SHP77 (cell line): ENCODE data around the gene CCDC9B.

ENCODE experiments used
- DNase-seq, 2 experiments: peaks; one replicate each; lab custom pipeline; 2025; lab: John Stamatoyannopoulos, UW

CCDC9B gene

DNA sequence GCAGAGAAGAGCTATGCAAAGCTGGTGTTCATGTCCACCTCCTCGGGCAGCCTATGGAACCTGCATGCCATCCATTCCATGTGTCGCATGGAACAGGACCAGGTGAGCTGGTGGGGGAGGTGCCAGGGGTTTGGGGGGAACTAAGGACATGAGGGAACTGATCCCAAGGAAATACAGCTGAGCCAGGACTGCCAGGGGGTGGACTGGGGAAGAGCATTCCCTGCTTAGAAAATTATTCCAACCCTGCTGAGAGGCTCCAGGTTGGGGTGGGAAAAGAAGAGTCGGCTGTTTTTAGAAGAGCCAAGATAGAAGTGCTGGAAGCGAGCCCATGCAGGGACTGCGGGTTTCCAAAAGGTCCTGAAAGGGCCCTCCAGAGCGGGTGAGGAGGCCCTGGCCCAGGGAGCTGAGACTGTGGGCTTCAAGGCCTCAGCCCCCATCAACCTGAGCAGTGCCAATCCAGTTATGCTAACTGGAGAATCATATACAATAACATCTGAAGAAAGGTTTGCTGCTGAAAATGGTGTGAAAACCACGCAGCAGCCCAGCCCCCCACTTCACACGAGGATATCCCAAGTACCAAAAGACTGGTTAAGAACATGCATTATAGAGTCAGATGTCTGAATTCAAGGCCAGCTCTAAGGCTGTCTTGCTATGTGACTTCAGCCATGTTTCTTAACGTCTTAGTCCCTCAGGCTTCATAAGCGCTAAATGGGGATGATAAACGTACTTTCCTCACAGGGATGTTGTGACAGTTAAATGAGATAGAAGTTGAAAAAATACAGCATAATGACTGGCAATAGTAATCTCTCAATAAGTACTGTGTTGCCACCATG, 25.1 kb upstream of the CCDC9B start:
- no peak for DNase-seq

DNA sequence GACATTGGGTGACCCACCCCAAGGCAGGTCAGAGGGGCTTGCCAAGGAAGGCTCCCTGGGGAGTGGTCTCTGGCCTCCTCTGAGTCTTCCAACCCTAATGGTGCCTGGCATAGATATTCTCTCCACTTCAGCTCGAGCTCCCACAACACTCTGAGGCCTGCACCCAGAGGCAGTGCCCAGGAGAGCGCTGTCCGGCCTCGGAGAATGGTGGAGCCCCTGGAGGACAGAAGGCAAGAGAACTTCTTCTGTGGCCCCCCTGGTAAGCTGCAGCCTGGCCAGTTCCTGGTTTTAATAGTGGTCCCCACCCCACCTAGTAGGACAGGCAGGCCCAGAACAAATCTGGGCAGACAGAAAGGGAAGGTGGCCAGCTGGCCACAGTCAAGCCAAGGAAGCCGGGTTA, 24.3 kb upstream of the CCDC9B start:
- DNase-seq = no peak

DNA sequence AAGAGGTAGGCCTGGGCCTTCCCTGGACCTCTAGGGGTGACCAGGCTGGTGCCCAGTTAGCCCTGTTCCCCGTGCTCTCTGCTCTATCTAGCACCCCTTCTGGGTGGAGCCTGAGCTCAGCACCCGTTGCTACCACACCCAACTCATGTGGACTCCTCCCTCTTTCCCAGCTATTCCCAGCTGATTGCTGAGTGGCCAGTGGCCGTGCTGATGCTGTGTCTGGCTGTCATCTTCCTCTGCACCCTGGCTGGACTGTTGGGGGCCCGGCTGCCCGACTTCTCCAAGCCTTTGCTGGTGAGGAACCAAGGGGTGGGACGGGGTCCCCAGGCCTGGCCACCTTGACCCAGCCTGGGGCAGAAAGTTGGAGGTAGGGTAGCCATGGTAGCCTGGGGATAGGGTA, 23.5 kb upstream of the CCDC9B start:
- DNase-seq = no peak

DNA sequence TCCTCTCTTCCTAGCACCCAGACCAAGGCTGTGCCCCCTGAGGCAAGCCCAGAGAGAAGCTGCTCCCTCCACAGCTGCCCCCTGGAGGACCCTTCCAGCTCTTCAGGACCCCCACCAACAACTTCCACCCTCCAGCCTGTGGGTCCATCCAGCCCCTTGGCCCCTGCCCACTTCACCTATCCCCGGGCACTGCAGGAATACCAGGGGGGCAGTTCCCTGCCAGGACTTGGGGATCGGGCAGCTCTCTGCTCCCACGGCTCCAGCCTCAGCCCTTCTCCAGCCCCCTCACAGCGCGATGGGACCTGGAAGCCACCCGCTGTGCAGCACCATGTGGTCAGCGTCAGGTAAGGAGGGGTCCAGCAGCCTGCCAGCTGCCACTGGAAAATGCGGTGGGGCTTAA, 22.9 kb upstream of the CCDC9B start:
- no peak for DNase-seq

DNA sequence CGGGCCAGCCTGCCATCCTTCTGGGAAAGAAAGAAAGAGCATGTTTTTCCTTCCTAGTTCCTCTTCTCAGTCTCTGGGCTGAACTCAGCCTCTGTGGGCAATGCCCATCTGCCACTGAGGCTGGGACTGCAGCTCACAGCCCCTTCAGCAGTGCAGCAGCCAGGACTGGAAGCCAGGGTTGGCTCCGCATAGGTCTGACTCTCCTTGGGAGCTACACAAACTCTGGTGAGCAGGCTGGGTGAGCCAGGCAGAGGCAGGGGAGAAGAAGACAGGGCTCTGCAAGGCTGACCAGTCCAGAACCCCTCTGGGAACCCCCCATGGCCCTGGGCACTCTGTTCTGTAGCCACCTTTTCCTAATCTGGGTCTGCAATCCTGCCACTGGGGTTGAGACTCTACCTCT, 20.9 kb upstream of the CCDC9B start:
- no peak for DNase-seq

DNA sequence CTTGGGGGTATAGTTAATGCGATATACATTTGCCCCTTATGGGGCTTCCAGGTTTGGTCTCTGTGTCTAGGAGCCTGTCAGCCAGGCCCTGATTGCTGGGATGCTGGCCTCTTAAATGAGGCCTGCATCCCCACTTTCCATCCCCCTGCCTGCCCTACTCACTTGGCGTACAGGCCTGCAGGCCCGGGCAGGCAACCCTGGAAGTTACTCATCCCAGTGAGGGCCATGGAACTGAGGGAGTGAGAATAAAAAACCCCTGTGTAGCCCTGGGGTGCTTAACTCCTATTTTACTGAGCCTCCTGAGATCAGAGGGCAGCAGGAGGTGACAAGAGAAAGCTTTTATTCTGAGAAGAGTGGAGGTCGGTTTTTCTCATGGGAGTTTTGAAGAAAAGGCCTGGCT, 19.3 kb upstream of the CCDC9B start:
- no peak for DNase-seq

DNA sequence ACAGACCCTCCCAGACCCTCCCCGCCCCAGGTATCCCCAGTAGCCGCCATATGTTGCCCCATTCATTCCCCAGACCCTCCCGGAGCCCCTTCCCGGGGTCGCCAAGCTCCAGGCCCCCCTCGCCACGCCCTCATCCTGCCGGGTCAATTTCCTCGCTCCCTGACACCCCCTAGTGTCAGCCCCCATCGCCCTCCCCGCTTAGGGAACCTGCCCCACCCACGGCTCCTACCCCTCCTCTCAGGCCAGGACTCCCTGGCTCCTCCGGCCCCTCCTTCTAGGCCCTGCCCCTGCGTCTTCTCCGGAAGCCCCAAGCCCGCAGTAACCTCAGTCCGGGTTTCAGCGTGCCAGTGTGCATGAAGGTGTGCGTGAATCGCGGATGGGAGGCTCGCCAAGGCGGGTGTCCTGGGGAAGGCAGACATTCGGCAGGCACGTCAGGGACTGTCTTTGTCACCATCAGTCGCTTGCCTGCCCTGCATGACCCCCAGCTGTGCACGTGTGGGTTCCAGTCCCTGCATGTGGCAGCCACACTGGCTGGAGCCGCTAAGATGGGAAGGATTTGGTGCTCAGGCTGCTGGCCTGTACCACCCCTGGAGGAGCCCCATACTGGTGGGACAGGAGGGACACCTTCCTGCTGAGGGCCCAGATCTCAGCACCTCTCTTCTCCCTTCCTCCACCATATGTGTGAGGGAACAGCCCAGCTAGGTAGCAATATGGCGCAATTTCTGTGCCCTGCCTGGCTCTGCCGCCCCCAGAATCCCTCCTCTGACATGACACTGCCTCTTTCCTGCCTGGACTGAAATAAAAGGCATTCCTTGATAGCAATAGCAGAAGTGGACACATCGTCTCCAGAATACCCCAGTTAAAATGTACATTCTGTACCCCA, 18.0 kb upstream of the CCDC9B start:
- DNase-seq = no peak

DNA sequence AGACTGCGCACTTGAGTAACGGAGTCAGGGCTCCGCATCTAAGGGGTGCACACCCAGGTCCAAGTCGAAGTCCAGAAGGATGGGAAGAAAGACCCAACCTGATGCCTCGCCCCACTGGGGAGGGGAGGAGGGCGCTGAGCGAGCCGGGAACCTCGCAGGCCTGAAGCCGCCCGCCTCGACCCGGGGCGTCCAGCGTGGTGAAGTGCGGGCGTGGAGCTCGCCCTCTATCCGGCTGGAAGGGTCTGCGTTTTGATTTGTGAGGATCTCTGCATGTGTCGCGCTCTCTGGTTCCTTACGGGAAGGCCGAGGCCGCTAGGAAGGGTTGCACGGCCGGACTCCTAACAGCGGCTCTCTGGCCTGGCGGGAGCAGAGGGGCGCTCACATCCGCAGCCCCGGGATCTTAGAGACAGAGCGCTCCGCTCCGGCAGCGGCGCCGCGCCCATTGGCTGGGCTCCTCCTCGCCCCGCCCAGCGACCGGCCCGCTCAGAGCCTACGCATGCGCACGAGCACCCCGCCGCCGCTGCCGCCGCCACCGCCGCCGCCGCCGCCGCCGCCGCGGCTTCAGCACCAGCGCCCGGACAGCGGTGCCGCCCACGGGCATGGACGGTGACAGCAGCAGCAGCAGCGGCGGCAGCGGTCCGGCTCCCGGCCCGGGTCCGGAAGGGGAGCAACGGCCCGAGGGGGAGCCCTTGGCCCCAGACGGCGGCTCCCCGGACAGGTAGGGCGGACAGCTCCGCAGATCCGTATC, 17.2 kb upstream of the CCDC9B start, which contains the start of gene DISP2:
Gene DISP2 (plus strand): TSS at position 497 of the 748 bp plus-strand sequence. CDS start 103 bp downstream, at position 600.
- peak; percentile 79 to 83 for DNase-seq

DNA sequence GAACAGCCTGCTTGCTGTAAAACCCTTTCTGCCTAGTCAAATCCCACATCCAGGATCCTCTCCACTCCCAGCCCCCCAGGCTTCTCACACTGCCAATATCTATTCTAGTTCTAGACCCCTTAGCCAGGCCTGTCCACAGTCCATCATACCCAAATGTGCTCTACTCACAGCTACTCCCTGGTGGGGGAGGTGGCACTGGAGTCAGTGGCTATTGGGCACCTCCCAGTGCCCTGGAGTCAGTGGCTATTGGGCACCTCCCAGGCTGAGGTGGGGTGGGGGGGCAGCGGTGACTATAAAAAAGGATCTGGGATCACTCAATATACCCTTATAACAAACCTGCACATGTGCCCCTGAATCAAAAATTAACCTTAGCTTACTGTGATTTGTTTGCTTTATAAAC, 16.5 kb upstream of the CCDC9B start:
- no peak for DNase-seq

DNA sequence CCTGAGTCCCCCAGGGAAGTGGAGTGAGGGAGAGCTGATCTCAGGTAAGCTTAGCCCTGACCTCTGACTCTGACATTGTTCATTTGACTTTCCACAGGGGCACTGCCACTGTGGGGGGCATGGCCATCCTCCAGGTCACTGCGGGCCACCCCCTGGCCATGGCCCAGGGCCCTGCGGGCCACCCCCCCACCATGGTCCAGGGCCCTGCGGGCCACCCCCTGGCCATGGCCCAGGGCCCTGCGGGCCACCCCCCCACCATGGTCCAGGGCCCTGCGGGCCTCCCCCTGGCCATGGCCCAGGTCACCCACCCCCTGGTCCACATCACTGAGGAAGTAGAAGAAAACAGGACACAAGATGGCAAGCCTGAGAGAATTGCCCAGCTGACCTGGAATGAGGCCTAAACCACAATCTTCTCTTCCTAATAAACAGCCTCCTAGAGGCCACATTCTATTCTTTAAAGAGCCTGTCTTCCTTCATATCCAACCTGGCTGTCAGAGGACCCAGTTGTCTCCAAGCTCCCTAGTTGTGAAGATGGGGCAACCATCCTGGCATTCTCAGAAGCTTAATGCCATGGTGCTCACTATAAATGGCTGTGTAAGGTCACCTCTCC, 15.3 kb upstream of the CCDC9B start:
- no peak for DNase-seq

DNA sequence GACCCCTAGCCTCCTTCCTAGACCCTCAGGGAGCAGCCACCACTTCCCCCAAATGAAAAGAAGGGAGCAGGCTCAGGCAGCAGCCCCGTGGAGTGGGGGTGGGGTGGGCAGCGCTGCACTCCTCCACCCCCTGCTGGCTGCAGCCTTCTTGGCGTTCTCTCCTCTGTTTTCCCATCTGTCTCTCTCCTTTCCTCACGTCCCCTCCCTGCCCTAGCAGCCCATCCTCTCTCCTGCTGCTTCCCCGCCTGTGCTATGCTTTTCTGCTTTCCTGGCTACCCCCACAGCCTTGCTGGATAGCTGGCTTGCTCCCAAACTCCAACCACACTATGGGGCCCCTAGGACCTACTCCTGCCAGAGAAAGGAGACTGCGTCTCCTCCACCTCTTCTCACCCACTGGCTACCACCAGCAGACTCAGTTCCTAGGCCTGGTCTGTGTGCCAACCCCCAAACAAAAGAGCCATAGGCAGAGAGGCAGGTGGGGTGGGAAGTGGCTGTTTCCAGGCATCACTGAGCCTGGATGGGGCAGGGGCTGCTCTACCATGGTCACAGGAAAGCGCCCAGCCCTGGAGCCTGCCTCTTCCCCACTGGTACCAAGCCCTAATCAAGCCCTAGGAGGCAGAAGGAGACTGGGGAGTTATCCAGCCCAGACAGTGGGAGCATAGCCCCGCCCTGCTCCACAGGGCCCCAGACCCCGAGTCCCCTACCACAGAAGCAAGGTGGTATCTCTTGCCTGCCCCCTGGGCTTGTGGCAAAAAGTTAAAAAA, 13.9 kb upstream of the CCDC9B start:
- DNase-seq = peak; percentile 61 to 70

DNA sequence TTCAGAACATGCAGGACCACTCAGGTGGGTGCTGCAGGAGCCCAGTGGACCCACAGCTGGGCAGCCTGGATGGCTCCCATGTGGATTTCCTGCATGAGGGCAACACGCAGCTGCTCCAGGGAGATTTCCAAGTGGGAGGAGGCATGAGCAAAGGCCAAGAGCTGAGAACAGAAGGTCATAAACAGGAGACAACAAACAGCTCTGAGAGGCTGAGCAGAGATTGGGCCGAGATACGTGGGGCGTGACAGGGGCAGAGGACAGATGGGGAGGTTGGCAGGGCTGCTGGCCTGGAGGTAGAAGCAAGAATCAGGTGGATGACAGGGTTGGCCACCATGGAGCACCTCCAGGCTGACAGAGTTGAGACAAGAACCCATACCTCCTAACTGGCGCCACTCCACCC, 13.0 kb upstream of the CCDC9B start:
- no peak for DNase-seq

DNA sequence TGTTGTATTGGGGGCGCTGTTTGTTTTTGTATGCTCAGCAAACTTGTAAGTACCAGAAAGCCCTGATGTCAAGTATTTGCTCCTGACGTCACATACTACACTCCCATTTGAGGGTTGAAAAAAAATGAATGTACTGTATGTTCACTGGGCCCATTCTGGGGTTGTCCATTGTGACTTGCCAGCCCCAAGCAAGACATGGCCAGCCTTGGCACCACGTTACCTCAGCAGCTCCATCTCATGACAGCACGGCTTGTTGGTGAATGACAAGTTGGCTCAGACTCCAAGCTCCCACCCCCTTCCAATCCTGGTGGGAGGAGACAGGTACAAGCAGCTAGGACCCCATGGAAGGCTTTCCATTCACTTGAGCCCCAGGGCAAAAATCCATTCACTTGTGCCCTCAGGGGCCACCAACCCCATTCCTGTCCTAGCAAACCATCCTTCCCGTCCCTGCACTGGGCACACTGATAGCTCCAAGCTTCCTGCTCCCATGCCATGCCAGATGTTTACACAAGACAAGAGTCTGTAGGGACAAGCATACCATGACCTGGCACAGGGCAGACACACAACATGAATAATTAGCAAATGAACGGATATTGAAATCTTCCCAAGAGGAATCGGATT, 11.7 kb upstream of the CCDC9B start:
- DNase-seq = no peak

DNA sequence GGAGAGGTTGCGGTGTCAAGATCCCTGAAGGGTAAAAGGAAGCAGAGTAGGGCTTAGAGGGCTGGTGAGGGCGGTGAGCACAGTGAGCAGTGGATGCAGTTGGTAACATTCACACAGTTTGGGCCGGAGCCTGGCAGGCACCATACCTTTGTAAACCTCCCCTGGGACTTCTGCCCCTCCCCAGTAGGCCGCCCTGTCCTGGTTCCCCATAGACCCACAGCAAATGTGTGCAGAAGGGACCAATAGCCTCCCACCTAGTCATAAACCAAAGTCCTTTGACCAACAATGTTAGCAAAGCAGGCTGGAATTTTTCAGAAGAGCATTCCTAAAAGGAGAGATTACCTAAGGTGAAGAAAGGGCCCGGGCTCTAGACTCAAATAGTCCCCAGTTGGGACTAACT, 8.4 kb upstream of the CCDC9B start:
- no peak for DNase-seq

DNA sequence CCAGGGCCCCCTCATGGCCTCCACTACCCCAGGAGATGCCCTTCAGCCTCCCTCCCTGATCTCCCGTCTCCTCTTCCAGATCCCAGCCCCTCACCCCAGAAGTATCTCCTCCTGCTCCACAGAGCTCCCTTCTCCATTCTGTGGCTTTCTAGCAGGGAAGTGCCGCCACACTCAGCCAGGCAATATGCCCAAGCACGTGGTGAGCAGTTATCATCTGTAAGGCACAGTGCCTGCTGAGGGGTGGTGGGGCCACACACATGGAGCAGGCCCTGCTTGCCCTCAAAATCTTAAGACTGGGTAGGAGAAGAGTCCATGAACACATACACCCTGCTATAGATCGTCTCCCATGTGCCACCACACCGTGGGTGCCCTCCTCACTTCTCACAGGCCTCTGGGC, 7.7 kb upstream of the CCDC9B start:
- DNase-seq = no peak

DNA sequence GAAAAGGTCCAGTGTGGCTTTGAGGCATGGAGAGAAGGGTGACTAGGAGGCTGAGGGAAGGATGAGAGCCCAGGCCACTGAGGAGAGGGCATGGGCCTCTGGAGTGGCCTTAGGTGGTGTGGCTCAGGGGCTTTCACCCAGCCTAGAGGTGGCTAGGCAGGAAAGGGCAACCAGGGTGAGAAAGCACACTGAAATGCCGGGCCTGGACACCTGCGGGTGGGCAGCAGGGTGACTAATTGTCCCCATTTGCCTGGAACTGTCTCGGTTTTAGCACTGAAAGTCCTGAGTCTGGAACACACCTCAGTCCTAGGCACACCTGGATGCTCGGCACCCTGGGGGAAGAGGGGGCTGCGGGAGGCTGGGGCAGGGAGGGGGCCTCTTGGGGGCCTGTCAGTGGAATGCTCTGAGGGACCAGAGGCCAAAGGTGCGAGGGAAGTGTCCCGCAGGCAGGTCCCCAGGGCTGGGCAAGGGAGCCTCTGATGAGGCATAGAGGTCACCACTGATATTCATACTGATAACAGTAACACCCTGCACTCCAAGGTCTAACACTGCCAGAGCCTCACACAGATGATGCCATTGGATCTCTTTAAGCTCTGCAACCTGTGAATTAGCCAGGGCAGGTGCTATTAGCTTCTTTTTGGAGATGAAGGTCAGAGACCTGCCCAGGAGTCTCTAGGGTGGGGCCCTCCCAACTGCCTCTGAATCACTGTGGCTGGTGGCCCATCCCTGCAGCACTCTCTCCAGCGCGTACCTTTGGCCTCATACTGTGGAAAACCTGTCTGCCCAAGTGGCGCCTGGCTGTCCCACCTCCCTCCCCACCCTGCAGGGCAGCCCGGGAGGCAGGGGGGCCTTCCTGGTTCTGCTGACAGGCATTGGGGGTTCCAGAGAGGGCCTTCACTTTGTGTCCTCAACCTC, 7.1 kb upstream of the CCDC9B start:
- DNase-seq = no peak

DNA sequence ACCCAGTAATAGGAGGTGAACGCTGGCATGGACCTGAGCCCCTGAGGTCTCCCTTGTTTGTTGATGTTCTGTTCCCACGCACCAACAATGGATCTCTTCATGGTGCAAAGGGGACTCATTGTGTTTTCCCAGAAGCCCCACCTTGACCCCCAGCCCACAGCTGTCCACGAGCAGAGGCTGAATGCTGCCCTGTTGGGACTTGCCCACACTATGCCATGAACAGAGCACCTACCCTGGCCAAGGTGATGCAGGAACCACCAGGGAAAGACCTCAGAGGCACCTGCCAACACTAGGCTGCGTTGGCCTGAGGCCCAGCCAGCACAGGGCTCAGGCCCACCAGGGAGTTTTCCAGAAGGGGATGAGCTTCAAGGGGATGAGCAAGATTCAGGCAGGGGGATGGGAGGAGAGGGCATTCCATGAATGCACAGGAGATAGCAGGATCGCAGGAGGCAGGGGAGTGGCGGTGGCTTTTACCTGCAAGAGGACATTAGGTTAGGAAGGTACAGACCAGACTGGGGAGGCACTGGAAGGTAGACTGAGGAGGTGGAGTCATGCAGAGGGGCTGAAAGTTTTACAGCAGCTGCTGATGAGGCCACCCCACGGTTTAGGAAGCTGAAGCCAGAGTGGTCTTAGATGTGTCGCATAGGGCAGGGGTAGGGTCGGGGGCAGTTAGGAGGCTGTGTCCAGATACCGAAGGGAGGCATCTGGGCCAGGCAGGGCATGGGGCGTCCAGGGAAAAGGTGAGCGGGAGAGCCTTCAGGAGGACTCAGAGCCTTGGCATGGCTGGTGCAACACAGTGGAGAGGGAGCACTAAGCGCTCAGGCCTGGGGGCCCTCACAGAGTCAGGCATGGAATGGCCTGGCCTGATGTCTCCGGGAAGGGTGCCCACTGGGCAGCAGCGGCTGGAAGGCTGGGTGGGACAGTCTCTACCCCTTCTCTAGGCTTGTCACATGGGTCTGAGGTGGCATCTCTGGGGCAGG, 6.1 kb upstream of the CCDC9B start:
- DNase-seq = no peak

DNA sequence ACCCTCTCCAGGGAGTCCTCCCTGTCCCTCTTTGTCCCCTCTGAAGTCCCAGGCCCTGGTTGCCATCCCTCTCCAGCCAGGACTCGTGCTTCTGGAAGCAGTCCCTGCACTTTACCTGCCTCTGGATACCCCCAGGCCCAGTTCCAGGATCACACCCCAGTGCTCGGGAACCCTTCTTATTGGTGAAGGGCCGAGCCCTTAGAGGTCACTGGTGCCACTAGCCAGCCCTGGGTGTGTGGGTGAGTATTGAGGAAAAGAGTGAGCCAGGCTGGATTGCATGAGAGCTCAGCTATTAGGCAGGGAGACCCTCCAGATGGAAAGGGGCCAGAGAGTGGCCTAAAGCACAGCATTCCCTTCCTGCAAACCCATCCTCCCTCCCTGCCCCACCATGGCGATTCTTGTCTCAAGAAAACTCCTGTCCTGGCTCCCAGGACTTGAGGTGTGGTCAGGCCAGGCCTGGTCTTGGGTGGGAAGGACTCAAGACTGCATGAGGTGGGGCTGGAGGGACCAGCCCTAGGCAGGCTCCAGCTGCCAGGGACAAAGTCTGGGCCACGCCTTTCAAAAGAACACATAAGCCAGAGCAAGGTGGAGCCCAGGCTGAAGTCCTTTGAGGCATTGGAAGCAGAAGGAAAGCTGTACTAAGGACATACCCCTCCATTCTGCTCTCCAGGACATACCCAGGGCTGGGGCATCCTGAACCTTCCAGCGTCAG, 5.3 kb upstream of the CCDC9B start:
- DNase-seq = no peak
